NCI-H748 (cell line): ENCODE data around the gene PLK2.

Experiments used
- DNase-seq: peaks from one replicate; lab custom pipeline; 2025; ENCODE audit not compliant: unreplicated experiment; lab: John Stamatoyannopoulos, UW

Gene PLK2

DNA sequence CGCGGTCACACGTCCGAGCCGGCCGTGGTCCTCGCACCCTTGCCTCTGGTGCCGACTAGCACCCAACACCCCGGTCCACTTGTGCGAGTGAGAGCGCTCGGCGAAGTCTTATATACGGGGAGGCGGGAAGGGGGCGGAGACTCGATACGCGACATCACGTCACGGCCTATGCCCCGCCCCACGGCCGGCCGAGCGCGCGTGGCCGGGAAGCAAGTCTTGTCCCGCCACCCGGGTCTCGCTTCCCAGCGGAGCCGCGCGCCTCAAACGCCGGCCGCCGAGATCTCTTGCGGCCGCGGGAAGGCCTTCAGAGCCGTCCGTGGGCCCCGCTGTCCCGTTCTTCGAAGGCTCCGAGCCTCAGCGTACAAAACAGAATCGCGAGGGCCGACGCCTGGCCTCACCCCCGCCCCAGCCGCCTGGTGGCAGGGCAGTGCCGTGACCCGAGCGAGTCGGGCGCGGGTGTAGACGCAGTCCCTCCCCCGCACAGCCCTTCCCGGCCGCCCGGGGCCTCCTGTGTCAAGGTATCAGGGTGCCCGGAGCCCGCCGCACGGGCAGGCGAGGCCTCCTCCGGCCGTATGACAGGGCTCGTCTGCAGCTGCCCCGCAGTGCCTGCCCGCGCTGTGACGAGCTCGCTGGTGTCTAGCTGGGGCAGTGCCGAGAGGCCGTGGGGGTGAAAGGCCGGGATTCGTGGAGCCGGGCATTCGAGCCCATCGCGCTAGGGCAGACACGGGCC is at the start of gene PLK2:
Gene PLK2, minus strand, starts transcription at position 85 of the 730 bp plus-strand sequence. CDS start 127 bp downstream, outside the sequence.
- peak; percentile 93 for DNase-seq

DNA sequence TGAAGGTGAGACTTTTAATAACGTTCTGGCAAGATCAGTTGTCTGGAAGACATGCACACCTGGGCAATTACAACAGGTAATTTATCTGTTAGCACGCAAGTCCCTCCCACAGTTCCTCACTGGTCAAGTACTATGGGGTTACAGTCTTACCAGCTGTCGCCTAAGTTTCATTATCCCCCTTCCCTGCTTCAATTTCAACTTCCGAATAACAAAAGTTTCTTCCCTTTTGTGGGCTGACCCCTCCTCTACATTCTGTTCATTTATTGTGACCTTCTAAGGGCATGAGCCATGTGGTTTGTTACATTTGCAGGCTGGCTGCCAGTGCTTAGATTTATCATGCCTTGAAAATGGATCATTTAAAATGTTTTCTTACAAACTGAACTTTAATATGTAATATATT is 47.8 kb upstream of the PLK2 start:
- no peak for DNase-seq

DNA sequence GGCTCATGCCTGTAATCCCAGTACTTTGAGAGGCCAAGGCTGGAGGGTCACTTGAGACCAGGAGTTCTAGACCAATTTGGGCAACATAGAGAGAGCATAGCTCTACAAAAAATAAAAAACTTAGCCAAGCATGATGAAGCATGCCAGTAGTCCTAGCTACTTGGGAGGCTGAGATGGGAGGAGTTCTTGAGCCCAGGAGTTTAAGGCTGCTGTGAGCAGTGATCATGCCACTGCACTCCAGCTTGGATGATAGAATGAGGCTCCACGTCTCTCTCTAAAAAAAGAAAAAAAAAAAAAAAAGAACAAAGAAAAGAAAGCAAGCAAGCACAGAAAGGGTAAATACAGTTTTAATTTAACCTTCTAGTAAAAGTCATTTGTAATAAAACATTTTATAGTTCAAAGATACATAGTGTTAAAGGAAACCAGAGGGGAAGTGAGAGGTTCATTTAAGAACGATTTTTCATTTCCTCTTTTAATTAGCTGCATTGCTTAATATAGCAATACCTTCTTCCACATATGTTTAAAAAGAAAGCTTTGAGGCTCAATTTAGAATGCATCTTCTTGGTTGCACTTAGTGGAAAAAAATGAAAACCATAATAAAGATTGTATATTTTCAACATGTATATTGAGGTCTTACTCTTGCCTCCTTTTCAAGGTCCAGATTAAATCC is 46.2 kb upstream of the PLK2 start:
- DNase-seq = no peak

- DNase-seq = peak; percentile 55
These were observed 45.6 kb upstream of the PLK2 start for GRCh38 chr5:58505502-58505901.

DNA sequence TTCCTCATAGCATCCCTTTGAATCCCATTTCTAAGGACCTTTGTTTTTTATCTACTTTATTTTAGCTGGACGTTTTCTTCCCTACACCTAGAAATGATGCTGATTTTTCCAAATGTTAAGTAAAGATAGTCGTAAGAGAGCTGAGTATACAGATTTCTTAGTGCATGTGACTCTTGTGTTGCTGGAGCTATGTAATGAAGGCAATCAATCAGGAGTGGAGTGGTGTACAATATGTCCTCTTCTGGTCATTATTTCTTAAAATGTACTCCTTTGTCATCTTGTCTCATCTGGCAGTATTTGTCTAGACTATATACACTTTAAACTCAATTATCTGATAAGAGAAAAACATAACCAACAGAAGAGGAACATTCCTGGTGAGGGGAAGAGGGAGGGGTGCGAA is 44.9 kb upstream of the PLK2 start:
- peak; percentile 54 for DNase-seq

- peak; percentile 76 for DNase-seq
These were observed 43.6 kb upstream of the PLK2 start for GRCh38 chr5:58503390-58504046.

DNA sequence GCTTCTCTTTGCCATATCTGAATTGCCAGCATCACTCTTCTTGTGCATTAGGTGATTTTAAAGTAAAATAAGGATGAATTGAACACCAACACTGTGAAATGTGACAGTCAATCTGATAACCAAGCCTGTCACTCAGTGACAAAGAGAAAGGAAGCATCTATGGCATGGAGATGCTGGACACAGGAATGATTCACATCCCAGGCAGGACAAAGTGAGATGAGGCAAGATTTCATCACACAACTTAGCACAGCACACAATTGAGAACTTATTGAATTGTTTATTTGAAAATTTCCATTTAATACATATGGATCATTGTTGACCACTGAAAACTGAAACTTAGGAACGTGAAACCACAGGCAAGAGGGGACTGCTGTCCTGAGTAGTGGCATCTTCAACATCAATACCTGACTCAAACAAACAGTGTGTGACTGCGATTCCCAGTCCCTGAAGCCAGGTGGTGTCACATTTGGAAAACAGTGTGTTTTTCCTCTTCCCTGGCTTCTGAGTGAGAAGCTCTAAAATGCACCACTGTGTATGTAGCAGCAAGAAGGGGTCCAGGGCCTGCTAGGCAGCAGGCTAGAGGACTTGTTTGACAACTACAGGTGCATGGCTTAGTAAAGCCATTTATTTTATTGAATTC is 42.0 kb upstream of the PLK2 start:
- peak; percentile 36 for DNase-seq

GRCh38 chr5:58499941-58500340 is 40.1 kb upstream of the PLK2 start:
- no peak for DNase-seq

DNA sequence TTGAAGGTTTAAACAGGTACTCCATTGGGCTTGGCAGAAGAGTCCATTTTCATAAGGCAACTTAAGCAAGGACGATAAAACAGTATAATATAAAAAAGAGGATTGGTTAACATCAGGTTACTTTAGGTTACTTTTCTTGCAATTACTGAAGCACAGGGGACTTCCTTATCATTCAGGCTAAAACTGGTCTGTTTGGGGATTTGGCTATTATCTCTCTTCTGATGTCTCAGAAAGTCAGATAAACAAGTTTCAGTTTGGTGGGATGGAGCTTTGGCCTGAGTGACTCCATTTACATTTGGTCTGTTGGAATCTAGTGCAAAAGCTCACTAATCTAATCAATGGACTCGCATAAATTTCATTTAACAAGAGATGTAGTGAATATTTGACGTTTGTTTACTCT is 39.3 kb upstream of the PLK2 start:
- DNase-seq = no peak

- peak; percentile 31 for DNase-seq
These were observed 38.6 kb upstream of the PLK2 start for GRCh38 chr5:58498340-58498942.

DNA sequence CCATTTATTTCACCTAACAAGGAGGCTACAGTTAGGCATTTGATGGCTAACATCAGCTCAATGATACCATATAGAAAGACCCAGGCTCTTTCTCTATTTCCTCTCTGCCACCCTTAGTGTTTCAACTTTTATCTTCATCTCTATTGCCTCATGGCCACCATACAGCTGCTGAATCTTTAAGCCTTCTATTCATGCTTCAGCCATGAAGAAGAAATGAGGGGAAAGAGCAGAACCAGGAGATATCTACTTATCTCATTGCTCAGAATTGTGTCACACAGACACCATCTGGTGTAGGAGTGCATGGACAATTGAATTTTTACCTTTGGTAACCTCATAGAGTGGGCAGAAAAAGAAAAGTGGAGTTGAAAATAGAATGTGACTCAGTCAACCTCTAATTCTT is 38.0 kb upstream of the PLK2 start:
- no peak for DNase-seq

GRCh38 chr5:58497386-58497785 is 37.5 kb upstream of the PLK2 start:
- no peak for DNase-seq

GRCh38 chr5:58496488-58496887 is 36.6 kb upstream of the PLK2 start:
- DNase-seq = peak; percentile 7

- DNase-seq = no peak
These were observed 33.3 kb upstream of the PLK2 start for GRCh38 chr5:58493141-58493540.

GRCh38 chr5:58491216-58491892 is 31.5 kb upstream of the PLK2 start, which contains the start of gene GAPT:
Gene GAPT (plus strand): TSS chr5:58491435. CDS start chr5:58494537, 3,102 bp downstream.
- no peak for DNase-seq

- DNase-seq = peak; percentile 28
These were observed 30.6 kb upstream of the PLK2 start for GRCh38 chr5:58490402-58491050.

DNA sequence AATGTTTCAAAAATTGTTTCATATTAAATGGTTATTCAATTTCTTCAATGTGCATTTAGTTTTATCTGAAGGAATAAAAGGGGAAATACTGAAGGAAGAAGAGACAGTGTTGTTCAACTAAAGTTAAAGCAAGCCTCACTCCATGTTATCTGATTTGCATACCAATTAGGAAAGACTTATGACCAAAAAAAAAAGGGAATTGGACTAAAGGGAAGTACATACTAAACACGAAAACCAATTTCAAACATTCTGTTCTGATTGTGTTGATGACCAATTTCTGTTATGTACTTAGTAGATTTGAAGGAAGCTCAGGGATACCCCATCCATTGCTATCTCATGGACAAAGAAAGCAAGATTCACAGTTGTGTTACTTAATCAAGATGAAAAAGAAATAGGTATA is 26.4 kb upstream of the PLK2 start:
- DNase-seq = no peak

DNA sequence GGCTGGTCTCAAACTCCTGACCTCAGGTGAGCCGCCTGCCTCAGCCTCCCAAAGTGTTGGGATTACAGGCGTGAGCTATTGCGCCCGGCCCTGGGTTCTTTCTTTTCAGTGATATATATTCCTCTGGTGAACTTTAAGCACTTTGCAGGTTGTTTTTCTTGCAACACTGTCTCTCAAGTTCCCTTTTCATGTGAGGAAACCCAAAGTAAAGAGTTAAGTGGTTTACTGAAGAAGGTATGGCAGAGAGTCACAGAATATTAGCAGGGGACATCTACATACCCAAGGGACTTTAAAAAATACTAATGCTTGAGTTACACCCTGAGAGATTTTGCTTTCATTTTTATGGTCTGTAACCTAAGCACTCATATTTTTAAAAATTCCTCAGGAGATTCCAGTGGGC is 24.6 kb upstream of the PLK2 start:
- DNase-seq = no peak

DNA sequence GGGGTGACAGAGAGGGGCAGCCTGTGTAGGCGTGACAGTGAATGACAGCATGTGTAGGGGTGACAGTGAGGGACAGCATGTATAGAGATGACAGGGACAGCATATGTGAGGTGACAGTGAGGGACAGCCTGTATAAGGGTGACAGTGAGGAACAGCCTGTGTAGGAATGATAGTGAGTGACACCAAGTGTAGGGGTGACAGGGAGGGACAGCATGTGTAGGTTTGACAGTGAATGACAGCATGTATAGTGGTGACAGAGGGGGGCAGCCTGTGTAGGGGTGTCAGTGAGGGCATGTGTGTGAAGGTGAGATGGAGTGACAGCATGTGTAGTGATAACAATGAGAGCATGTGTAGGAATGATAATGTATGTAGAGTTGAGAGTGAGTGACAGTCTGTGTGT is 22.6 kb upstream of the PLK2 start:
- no peak for DNase-seq

- DNase-seq = no peak
These were observed 21.9 kb upstream of the PLK2 start for GRCh38 chr5:58481828-58482227.
